Left ventricle myocardium superior (tissue), 1 donor: Measurements from ENCODE around the gene PSMB5. TPM values are rescaled to one million over a fixed set of nuclear protein-coding genes. Genes with fewer than 3 reads are reported as not detected.

Source experiments
- ATAC-seq: fragments of 200-7000 bp; cut with Tn5 transposase; one replicate; pipeline ENCODE4 v1.9.1; 2020; ENCODE audit warnings: mild to moderate bottlenecking, moderate library complexity
- DNase-seq: peaks from one replicate; pipeline ENCODE4 v3.0.0-alpha.2; 2020
- intact Hi-C: fragments of 100-400 bp; cut with micrococcal nuclease; formaldehyde crosslinking; loops from one replicate; pipeline ENCODE4 v1.11.0; 2022
- total RNA-seq: library from RNA; stranded (reverse); fragmentation: NEBNext Ultra II Directional; extraction: Animal tissue kit (Norgen Biotek cat#: 25700); gene quantifications from one replicate; pipeline ENCODE4 v1.2.1, GENCODE V29; 2021
- donor health status: DM: no; HTN: yes; CAD: no; lungs with severe emphysema.

Gene PSMB5
- total RNA-seq, 1 donor from 2014 or later = 111 TPM

- ATAC-seq = peak; percentile 15
- DNase-seq = peak; percentile 60
- intact Hi-C loops = no loop called here
Measured at GRCh38 chr14:22980672-22981089, 54.0 kb downstream of the PSMB5 start.

DNA sequence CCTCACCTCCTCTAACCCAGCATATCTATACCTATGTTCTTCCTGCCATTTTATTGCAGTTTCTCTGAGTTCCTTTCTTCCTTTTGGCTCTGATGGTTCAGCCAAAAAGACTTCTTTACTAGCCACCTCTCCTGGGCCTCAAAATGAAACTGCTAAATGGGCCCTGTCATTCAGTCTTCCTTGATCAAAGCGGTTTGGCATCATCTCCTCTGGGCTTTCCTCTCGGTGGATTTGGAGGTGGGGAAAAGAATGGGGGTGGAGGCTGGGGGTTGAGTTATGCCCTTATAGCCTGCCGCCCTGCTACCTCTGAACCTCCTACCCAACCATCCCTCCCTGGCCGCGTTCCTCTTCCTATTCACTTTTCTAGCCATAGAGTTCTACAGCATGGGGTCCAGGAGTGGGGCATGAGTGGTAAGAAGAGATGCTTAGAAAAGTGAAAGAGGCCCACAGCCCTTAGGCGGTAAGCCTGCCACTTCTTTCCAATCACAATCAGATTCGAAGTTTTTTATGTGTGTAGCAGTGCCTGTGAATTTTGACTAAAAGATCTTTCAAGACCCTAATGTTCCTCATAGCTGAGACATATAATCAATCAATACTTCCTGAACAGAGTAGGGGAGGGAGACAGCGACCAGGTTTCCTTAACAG is 54.8 kb downstream of the PSMB5 start:
- no peak for ATAC-seq
- intact Hi-C loops = no loop called here

GRCh38 chr14:22978981-22979671 is 55.6 kb downstream of the PSMB5 start:
- no peak for DNase-seq
- intact Hi-C loops = no loop called here
- ATAC-seq = no peak

More for the DNA sequence above, 54.8 kb downstream of the PSMB5 start:
- DNase-seq = no peak

- no peak for DNase-seq
- intact Hi-C loops = no loop called here
- no peak for ATAC-seq
Measured at GRCh38 chr14:22978487-22978837, 56.2 kb downstream of the PSMB5 start.

GRCh38 chr14:22977684-22978486 is 56.8 kb downstream of the PSMB5 start:
- intact Hi-C loops = no loop called here
- ATAC-seq = peak; percentile 49
- peak; percentile 58 for DNase-seq

DNA sequence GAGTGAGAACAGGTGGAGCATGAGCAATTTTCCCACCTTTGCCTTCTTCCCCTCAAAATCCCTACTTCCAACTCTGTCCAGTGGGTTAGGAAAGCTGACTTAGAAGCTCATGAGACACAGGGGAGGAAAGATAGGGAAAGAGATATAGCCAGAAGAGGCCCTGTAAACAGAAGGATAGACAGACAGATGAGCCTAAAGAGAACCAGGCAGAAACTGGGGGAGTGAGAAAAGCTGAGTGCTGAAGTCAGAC is 57.3 kb downstream of the PSMB5 start:
- intact Hi-C loops = no loop called here
- DNase-seq (no peak), ATAC-seq (no peak)

DNA sequence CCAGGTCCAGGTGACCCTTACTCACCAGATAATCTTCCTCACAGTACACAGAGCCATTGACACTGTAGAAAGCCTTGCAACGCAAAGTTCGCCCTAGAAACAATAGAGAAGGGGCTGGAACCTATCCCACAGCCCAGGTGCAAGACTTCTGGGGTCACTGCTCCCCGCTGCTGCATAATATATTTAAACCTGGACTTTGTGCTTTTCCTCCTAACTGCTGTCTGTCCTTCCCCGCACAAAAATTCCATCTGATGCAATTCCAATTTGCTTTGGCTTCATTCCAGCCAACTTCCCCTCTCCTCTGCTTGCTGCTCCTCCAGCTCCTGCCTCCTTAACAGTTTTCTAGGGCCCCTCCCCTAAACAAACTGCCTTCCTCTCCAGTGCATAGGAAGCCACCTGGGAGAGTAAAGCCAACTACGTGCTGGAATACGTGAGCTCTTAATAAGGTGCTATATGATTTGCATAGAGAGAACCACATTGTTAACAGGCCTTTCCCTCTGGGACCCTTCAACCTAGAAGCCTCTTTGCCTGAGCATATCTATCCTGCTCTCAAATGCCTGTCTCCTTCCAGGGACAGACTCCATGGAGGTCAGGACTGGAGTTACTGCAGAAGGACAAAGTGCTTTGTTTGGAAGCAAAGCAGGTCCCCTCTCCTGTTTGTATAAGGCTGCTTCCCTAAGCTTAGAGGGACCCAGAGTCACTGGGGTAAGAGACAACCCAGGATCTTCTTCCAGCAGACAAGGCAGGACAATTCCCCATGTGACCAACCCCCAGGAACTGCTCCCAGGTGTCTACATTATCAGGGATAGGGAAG is 57.9 kb downstream of the PSMB5 start:
- ATAC-seq (no peak), DNase-seq (no peak)
- intact Hi-C loops = no loop called here

Other genes with a start within 250 kb of the PSMB5 start
- gene SLC7A7, start 219.5 kb downstream of the PSMB5 start, total RNA-seq = 4.7 TPM
- 113 TPM for gene MRPL52, start 205.0 kb downstream of the PSMB5 start, total RNA-seq
- gene MMP14, start 198.3 kb downstream of the PSMB5 start, total RNA-seq = 19.9 TPM
- gene LRP10, start 163.2 kb downstream of the PSMB5 start, total RNA-seq = 61.9 TPM
- gene REM2, start 151.7 kb downstream of the PSMB5 start, total RNA-seq = not detected
- 52.5 TPM for gene RBM23, start 115.8 kb downstream of the PSMB5 start, total RNA-seq
- gene PRMT5, start 105.5 kb downstream of the PSMB5 start, total RNA-seq = 56.6 TPM
- 19.4 TPM for gene HAUS4, start 77.8 kb downstream of the PSMB5 start, total RNA-seq
- 12.4 TPM for gene AJUBA, start 52.3 kb downstream of the PSMB5 start, total RNA-seq
- gene C14orf93, start 24.8 kb downstream of the PSMB5 start, total RNA-seq = 6.2 TPM
- not detected for gene PSMB11, start 7.3 kb upstream of the PSMB5 start, total RNA-seq
- 2.0 TPM for gene CDH24, start 22.6 kb upstream of the PSMB5 start, total RNA-seq
- gene ACIN1, start 60.2 kb upstream of the PSMB5 start, total RNA-seq = 78.4 TPM
- 23.6 TPM for gene C14orf119, start 60.6 kb upstream of the PSMB5 start, total RNA-seq
- gene CIROP, start 70.1 kb upstream of the PSMB5 start, total RNA-seq = not detected
- gene CEBPE, start 84.4 kb upstream of the PSMB5 start, total RNA-seq = not detected
- gene SLC7A8, start 148.8 kb upstream of the PSMB5 start, total RNA-seq = 6.4 TPM
- gene RNF212B, start 203.0 kb upstream of the PSMB5 start, total RNA-seq = not detected